ENCODE results near the gene EPX.

The EPX gene

GRCh38 chr17:58229384-58229783 lies 36.9 kb downstream of the EPX start:
- in situ Hi-C loops (cut with MboI; ENCODE audit: low sequenced_read_pairs, unreplicated experiment) = no loop called here
- DNase-seq (ENCODE audit: low spot score) = no peak

GRCh38 chr17:58229881-58230280 lies 37.4 kb downstream of the EPX start:
- in situ Hi-C loops (cut with MboI; ENCODE audit: low sequenced_read_pairs, unreplicated experiment) = no loop called here
- no peak for DNase-seq (ENCODE audit: low spot score)

More at GRCh38 chr17:58229384-58229783, 36.9 kb downstream of the EPX start:
- TF ChIP-seq CTCF (IDR thresholded peaks at IDR 0.05; ENCODE audit: borderline replicate concordance, control extremely low read depth, extremely low read depth, insufficient read depth, missing control alignments) = no peak

DNA sequence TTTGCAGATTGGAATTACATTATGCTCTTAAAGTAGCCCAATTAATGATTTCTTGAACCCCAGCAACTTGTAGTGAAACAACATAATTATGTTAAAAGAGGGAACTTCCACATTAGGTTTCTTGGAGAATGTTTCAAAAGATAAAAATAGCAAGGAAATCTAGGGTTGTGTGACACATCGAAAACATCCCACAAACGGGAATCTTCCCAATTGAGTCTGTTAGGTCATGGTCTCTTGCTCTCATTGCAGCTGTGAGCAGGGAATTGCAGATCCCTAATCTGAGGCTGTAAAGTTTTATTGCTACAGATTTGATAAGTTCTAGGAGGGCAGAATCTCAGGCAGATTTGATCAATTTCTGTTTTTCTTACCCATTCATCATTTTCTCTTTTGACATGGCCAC lies 39.1 kb downstream of the EPX start:
- no peak for TF ChIP-seq CTCF (IDR thresholded peaks at IDR 0.05; ENCODE audit: borderline replicate concordance, control extremely low read depth, extremely low read depth, insufficient read depth, missing control alignments)
- DNase-seq (ENCODE audit: low spot score) = no peak

More at GRCh38 chr17:58229881-58230280, 37.4 kb downstream of the EPX start:
- TF ChIP-seq CTCF (IDR thresholded peaks at IDR 0.05; ENCODE audit: borderline replicate concordance, control extremely low read depth, extremely low read depth, insufficient read depth, missing control alignments) = no peak

GRCh38 chr17:58232707-58233156 lies 40.2 kb downstream of the EPX start:
- in situ Hi-C loops (cut with MboI; ENCODE audit: low sequenced_read_pairs, unreplicated experiment) = no loop called here
- TF ChIP-seq CTCF (IDR thresholded peaks at IDR 0.05; ENCODE audit: borderline replicate concordance, control extremely low read depth, extremely low read depth, insufficient read depth, missing control alignments) = no peak
- peak; percentile 63 for DNase-seq (ENCODE audit: low spot score)

More for the DNA sequence above, 39.1 kb downstream of the EPX start:
- in situ Hi-C loops (cut with MboI; ENCODE audit: low sequenced_read_pairs, unreplicated experiment) = no loop called here

DNA sequence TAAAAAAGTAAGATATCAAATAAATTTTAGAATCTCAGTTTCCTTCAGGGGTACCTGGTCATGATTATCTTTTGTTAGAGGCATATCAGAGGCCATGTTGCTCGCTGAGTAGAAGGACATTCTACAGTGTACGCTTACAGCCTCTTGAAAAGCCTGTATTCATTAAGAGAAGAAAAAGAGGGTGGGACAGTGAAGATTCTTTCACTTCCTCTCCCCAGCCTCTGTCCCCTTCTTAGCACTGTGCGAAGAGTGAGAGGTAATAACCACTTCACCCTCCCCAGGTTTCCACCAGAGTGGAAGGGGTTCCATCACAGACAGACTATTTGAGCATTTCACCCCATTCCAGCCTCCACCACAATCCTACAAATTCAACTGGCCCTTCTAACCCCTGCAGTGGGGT lies 41.0 kb downstream of the EPX start:
- in situ Hi-C loops (cut with MboI; ENCODE audit: low sequenced_read_pairs, unreplicated experiment) = no loop called here
- TF ChIP-seq CTCF (IDR thresholded peaks at IDR 0.05; ENCODE audit: borderline replicate concordance, control extremely low read depth, extremely low read depth, insufficient read depth, missing control alignments) = no peak
- peak; percentile 59 for DNase-seq (ENCODE audit: low spot score)

GRCh38 chr17:58234512-58234911 lies 42.0 kb downstream of the EPX start:
- no peak for DNase-seq (ENCODE audit: low spot score)
- in situ Hi-C loops (cut with MboI; ENCODE audit: low sequenced_read_pairs, unreplicated experiment) = no loop called here
- TF ChIP-seq CTCF (IDR thresholded peaks at IDR 0.05; ENCODE audit: borderline replicate concordance, control extremely low read depth, extremely low read depth, insufficient read depth, missing control alignments) = no peak

- DNase-seq (ENCODE audit: low spot score) = no peak
- in situ Hi-C loops (cut with MboI; ENCODE audit: low sequenced_read_pairs, unreplicated experiment) = no loop called here
- TF ChIP-seq CTCF (IDR thresholded peaks at IDR 0.05; ENCODE audit: borderline replicate concordance, control extremely low read depth, extremely low read depth, insufficient read depth, missing control alignments) = no peak
Observed at GRCh38 chr17:58235821-58236220, 43.3 kb downstream of the EPX start.
